ENCODE data around the gene CCL2. TPM values are rescaled to one million over a fixed set of nuclear protein-coding genes. Genes with fewer than 3 reads are reported as not detected.

Gene CCL2
- 1 to 10 TPM; 2.6 to 3.1 TPM for total RNA-seq
- not detected for polyA plus RNA-seq
- 0 to 0.09 (median 0) reads per million in 6 experiments for total RNA-seq

GRCh38 chr17:34254651-34255380, at the start of gene CCL2:
Gene CCL2 (plus strand): TSS chr17:34255285. CDS start chr17:34255350, 65 bp downstream.
- Mint-ChIP-seq H3K27ac (no peak within 1 kb of the TSS), H3K4me1 (peaks cover 0 to 10% (median 3%) of the 10 kb centered on the region in 4 donors)
- ATAC-seq: no peak

DNA sequence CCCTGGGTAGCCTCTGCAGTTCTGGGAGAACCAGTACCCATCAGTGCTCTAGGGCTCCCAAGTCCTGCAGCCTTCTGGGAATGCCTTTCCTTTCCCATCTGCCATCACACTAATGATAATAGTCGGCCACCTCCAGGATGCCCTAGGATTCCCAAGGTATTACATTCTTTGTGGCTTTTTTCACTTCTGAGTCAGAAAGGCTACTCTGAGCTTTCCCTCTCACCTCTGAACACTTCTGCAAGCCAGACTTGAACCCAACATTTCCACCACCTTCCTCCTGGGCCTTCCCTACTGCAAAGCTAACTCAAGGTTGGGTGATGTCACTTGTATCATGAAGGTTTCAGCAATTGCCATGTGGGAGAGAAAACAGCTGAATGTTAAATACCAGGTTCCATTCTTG, 49.7 kb upstream of the CCL2 start:
- POLR2A ChIA-PET: no interaction called here
- ATAC-seq (no peak), DNase-seq (no peak)
- no peak overlapping the region for H3K4me3 Mint-ChIP-seq
- H3K9me3 Mint-ChIP-seq: no peaks in the 10 kb centered on the region
- H3K4me1 Mint-ChIP-seq: no peaks in the 10 kb centered on the region
- H3K27me3 Mint-ChIP-seq: peaks cover 0 to 10% (median 5%) of the 10 kb centered on the region in 5 donors
- no peaks in the 10 kb centered on the region for H3K36me3 Mint-ChIP-seq
- H3K27ac Mint-ChIP-seq: no peak overlapping the region

More at GRCh38 chr17:34254651-34255380, at the start of gene CCL2:
- no peaks in the 10 kb centered on the region for H3K9me3 Mint-ChIP-seq
- no peak for DNase-seq
- H3K4me3 Mint-ChIP-seq: no peak within 1 kb of the TSS
- peaks cover 14 to 61% (median 26%) of the 10 kb centered on the region in 5 donors for H3K27me3 Mint-ChIP-seq
- POLR2A ChIA-PET: no interaction called here
- H3K36me3 Mint-ChIP-seq: no peaks in the 10 kb centered on the region

DNA sequence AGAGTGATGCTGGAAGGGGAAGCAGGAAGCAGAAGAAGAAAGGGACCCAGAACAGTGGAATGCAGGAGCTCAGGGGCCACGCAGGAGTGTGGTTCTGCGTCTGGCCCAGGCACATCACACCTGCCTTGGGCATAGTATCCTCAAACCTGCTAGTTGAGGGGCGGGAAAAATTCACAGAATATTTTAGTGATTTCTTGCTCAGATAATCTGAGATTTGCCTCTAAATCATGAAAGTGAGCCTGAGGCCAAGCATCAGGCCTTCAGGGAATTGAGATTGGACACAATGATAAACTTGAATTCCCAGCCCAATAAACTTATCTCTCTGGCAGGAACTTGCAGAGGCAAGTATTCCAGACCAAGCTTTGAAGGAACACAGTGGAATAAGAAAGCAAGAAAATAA, 48.5 kb upstream of the CCL2 start:
- Mint-ChIP-seq H3K4me3 (no peak overlapping the region), H3K36me3 (no peaks in the 10 kb centered on the region), H3K4me1 (no peaks in the 10 kb centered on the region), H3K27me3 (peaks cover 0 to 9% (median 5%) of the 10 kb centered on the region in 5 donors), H3K9me3 (peaks cover 0 to 4% (median 0%) of the 10 kb centered on the region in 9 donors), H3K27ac (no peak overlapping the region)
- POLR2A ChIA-PET: no interaction called here
- DNase-seq: no peak
- ATAC-seq: no peak

DNA sequence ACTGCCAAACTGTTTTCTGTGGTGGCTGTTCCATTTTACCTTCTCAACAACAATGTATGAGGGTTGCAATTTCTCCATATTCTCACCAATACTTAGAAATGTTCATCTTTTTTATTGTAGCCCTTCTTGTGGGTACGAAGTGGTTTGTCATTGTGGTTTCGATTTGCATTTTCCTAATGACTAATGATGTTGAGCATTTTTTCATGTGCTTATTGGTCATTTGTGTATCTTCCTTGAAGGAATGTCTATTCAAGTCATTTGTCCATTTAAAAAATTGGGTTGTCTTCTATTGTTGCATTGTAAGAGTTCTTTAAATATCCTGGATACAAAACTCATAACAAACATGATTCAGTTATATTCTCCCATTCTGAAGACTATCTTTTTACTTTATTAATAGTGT, 47.5 kb upstream of the CCL2 start:
- Mint-ChIP-seq H3K9me3 (peaks cover 0 to 4% (median 0%) of the 10 kb centered on the region in 9 donors), H3K36me3 (no peaks in the 10 kb centered on the region), H3K27ac (no peak overlapping the region), H3K4me1 (no peaks in the 10 kb centered on the region), H3K4me3 (no peak overlapping the region), H3K27me3 (peaks cover 0 to 7% (median 4%) of the 10 kb centered on the region in 5 donors)
- ATAC-seq (no peak), DNase-seq (no peak)
- POLR2A ChIA-PET: no interaction called here

- peaks cover 29 to 50% (median 31%) of the 10 kb centered on the region in 5 donors for H3K27me3 Mint-ChIP-seq
- DNase-seq: no peak
Observed at GRCh38 chr17:34218748-34219147, 36.3 kb upstream of the CCL2 start.

DNA sequence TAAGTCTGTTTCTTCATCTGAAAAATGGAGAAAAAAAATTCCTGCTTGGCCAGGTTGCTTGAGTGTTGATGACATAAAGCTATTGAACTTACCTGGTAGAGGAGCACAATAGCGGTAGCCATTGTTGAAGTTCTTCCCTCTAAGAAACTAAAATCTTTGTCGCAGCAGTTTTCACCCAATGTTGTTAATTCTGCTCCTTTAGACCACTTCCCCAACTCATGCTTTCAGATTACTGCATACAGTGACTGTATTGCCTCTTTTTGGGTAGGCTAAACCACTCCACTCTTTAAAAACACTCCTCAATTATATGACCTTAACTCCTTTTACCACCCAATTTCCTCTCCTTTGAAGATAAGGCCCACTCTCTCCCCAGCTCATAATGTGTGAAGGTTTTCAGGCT, 35.7 kb upstream of the CCL2 start:
- H3K27ac Mint-ChIP-seq: no peak overlapping the region
- peaks cover 0 to 13% (median 1%) of the 10 kb centered on the region in 9 donors for H3K9me3 Mint-ChIP-seq
- POLR2A ChIA-PET: no interaction called here
- peaks cover 0 to 11% (median 0%) of the 10 kb centered on the region in 3 donors for H3K36me3 Mint-ChIP-seq
- no peak for ATAC-seq
- no peak overlapping the region for H3K4me3 Mint-ChIP-seq
- DNase-seq: no peak
- H3K4me1 Mint-ChIP-seq: peaks cover 0 to 2% (median 0%) of the 10 kb centered on the region in 4 donors
- H3K27me3 Mint-ChIP-seq: peaks cover 25 to 50% (median 28%) of the 10 kb centered on the region in 5 donors

More at GRCh38 chr17:34218748-34219147, 36.3 kb upstream of the CCL2 start:
- POLR2A ChIA-PET: no interaction called here
- ATAC-seq: no peak
- no peak overlapping the region for H3K4me3 Mint-ChIP-seq
- H3K9me3 Mint-ChIP-seq: peaks cover 0 to 20% (median 3%) of the 10 kb centered on the region in 9 donors
- H3K27ac Mint-ChIP-seq: no peak overlapping the region
- peaks cover 0 to 17% (median 0%) of the 10 kb centered on the region in 3 donors for H3K36me3 Mint-ChIP-seq
- H3K4me1 Mint-ChIP-seq: peaks cover 0 to 2% (median 0%) of the 10 kb centered on the region in 4 donors

- ATAC-seq (no peak), DNase-seq (no peak)
- peaks cover 27 to 50% (median 32%) of the 10 kb centered on the region in 5 donors for H3K27me3 Mint-ChIP-seq
- POLR2A ChIA-PET: no interaction called here
- H3K4me3 Mint-ChIP-seq: no peak overlapping the region
- no peak overlapping the region for H3K27ac Mint-ChIP-seq
- peaks cover 0 to 7% (median 0%) of the 10 kb centered on the region in 9 donors for H3K9me3 Mint-ChIP-seq
- H3K4me1 Mint-ChIP-seq: peaks cover 0 to 2% (median 0%) of the 10 kb centered on the region in 4 donors
- H3K36me3 Mint-ChIP-seq: peaks cover 0 to 8% (median 0%) of the 10 kb centered on the region in 3 donors
Observed at GRCh38 chr17:34220045-34220751, 34.9 kb upstream of the CCL2 start.

GRCh38 chr17:34220752-34221395, 34.2 kb upstream of the CCL2 start:
- Mint-ChIP-seq H3K27me3 (peaks cover 27 to 50% (median 34%) of the 10 kb centered on the region in 5 donors), H3K36me3 (peaks cover 0 to 8% (median 0%) of the 10 kb centered on the region in 3 donors), H3K9me3 (peaks cover 0 to 7% (median 0%) of the 10 kb centered on the region in 9 donors), H3K4me3 (no peak overlapping the region), H3K4me1 (peaks cover 0 to 2% (median 0%) of the 10 kb centered on the region in 4 donors), H3K27ac (no peak overlapping the region)
- ATAC-seq (no peak), DNase-seq (no peak)
- POLR2A ChIA-PET: no interaction called here

GRCh38 chr17:34221411-34221810, 33.7 kb upstream of the CCL2 start:
- peaks cover 27 to 49% (median 29%) of the 10 kb centered on the region in 5 donors for H3K27me3 Mint-ChIP-seq

DNA sequence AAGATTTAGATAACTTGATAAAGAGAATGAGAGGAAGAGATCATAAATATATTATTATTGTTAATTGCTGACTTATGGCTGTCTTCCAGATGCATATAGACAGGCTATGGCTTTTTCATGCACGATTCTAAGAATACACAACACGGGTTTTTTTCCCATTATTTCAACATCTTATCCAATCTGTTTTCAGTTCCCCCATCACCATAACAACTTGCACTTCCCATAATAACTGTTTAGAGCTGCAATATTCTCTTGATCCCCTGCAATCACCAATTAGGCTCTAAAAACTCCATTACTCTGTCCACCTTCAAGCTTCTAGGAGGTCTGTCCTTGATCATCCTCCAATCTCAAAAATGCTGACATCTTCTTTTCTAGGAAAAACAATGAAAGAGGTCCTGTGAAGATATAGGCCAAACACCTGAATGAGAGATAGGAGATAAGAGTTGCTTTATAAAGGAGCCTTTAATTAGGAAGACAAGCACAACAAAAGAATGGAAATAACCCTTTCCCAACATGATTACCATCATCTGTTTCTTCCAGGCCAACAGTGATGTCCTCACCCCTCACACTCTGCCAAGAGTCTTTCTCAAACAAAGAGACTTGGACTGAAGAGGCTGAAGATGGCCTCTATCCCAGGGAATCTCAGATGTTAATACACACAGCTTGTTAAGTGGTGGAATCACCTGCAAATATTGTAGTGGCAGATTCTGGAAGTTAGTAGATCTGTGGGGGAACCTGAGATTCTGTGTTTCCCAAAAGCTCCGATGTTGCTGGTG, 32.2 kb upstream of the CCL2 start:
- peaks cover 16 to 43% (median 27%) of the 10 kb centered on the region in 5 donors for H3K27me3 Mint-ChIP-seq

More at GRCh38 chr17:34221411-34221810, 33.7 kb upstream of the CCL2 start:
- DNase-seq: no peak
- Mint-ChIP-seq H3K4me3 (no peak overlapping the region), H3K36me3 (peaks cover 0 to 8% (median 0%) of the 10 kb centered on the region in 3 donors), H3K9me3 (peaks cover 0 to 4% (median 0%) of the 10 kb centered on the region in 9 donors), H3K4me1 (peaks cover 0 to 2% (median 0%) of the 10 kb centered on the region in 4 donors), H3K27ac (no peak overlapping the region)
- POLR2A ChIA-PET: no interaction called here
- ATAC-seq: no peak

DNA sequence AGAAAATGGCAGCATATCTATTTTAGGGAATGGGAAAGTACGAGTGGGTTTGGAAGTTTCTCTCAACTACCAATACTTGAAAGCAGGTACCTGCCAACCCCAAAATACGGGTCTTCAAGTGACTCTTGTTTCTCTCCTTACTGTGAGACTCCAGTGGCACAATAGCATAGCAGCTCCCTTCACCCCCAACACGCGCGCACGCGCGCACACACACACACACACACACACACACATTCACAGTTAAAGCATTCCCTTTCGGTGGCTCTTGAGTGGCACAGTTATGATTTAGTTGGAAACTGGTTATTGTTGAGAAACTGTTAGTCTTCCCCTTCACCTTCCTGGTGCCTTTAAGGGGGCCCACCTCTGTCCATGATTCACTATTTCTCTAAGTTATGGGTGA, 30.0 kb upstream of the CCL2 start:
- H3K27ac Mint-ChIP-seq: no peak overlapping the region
- H3K4me3 Mint-ChIP-seq: no peak overlapping the region
- H3K27me3 Mint-ChIP-seq: peaks cover 16 to 34% (median 27%) of the 10 kb centered on the region in 5 donors

More for the DNA sequence above, 32.2 kb upstream of the CCL2 start:
- H3K9me3 Mint-ChIP-seq: peaks cover 0 to 4% (median 0%) of the 10 kb centered on the region in 9 donors
- POLR2A ChIA-PET: no interaction called here
- H3K4me1 Mint-ChIP-seq: peaks cover 0 to 2% (median 0%) of the 10 kb centered on the region in 4 donors
- no peak overlapping the region for H3K4me3 Mint-ChIP-seq
- no peak for DNase-seq
- H3K36me3 Mint-ChIP-seq: peaks cover 0 to 8% (median 0%) of the 10 kb centered on the region in 3 donors
- ATAC-seq: no peak
- no peak overlapping the region for H3K27ac Mint-ChIP-seq

More for the DNA sequence above, 30.0 kb upstream of the CCL2 start:
- H3K4me1 Mint-ChIP-seq: peaks cover 0 to 1% (median 0%) of the 10 kb centered on the region in 4 donors
- peaks cover 0 to 14% (median 5%) of the 10 kb centered on the region in 9 donors for H3K9me3 Mint-ChIP-seq
- no peak for DNase-seq
- peaks cover 0 to 8% (median 0%) of the 10 kb centered on the region in 3 donors for H3K36me3 Mint-ChIP-seq
- POLR2A ChIA-PET: no interaction called here
- ATAC-seq: no peak

All from naive thymus-derived CD8-positive, alpha-beta T cell (primary cell).